GM23248 (cell line): Measurements from ENCODE around the gene NRP2. TPM values are rescaled to one million over a fixed set of nuclear protein-coding genes. Genes with fewer than 3 reads are reported as not detected.

Experiments used
- DNase-seq: peaks from one replicate; pipeline ENCODE4 v3.0.0-alpha.2; 2015
- H2AFZ ChIP-seq: fragments of 200-600 bp; sonication (generic); 2 replicates; pipeline ENCODE4 v1.6.1; 2016; ENCODE audit warnings: antibody characterized with exemption
- H3F3A ChIP-seq: fragments of 200-600 bp; sonication (generic); 2 replicates; pipeline ENCODE4 v1.6.1; 2016; ENCODE audit warnings: mild to moderate bottlenecking, antibody characterized with exemption, mixed run types; ENCODE audit not compliant: insufficient read depth
- H3K27ac ChIP-seq: fragments of 200-600 bp; sonication (generic); 2 replicates; pipeline ENCODE4 v1.5.1; 2016; ENCODE audit warnings: mild to moderate bottlenecking
- H3K27me3 ChIP-seq: fragments of 200-600 bp; sonication (generic); replicated peaks from 2 replicates; pipeline ENCODE4 v1.6.1; 2016; ENCODE audit warnings: mild to moderate bottlenecking; ENCODE audit not compliant: insufficient read depth
- H3K36me3 ChIP-seq: fragments of 200-600 bp; sonication (generic); 2 replicates; pipeline ENCODE4 v1.6.1; 2016; ENCODE audit warnings: low read depth, mild to moderate bottlenecking
- H3K4me1 ChIP-seq: fragments of 200-600 bp; sonication (generic); 2 replicates; pipeline ENCODE4 v1.6.1; 2016; ENCODE audit warnings: mild to moderate bottlenecking; ENCODE audit not compliant: insufficient read depth
- H3K4me2 ChIP-seq: fragments of 200-600 bp; sonication (generic); one replicate; pipeline ENCODE4 v1.6.1; 2016; ENCODE audit warnings: mild to moderate bottlenecking; ENCODE audit not compliant: unreplicated experiment
- H3K4me3 ChIP-seq: fragments of 200-600 bp; sonication (generic); 2 replicates; pipeline ENCODE4 v1.5.1; 2016; ENCODE audit warnings: mild to moderate bottlenecking
- H3K79me2 ChIP-seq: fragments of 200-600 bp; sonication (generic); 2 replicates; pipeline ENCODE4 v1.6.1; 2016; ENCODE audit warnings: mild to moderate bottlenecking; ENCODE audit not compliant: insufficient read depth
- H3K9ac ChIP-seq: fragments of 200-600 bp; sonication (generic); 2 replicates; pipeline ENCODE4 v1.6.1; 2016; ENCODE audit warnings: mild to moderate bottlenecking
- H3K9me2 ChIP-seq: fragments of 200-600 bp; sonication (generic); 2 replicates; pipeline ENCODE4 v1.6.1; 2016; ENCODE audit warnings: mixed run types, mild to moderate bottlenecking, moderate library complexity; ENCODE audit not compliant: insufficient read depth
- H3K9me3 ChIP-seq: fragments of 200-600 bp; sonication (generic); one replicate; pipeline ENCODE4 v1.6.1; 2017; ENCODE audit warnings: low read depth
- H4K20me1 ChIP-seq: fragments of 200-600 bp; sonication (generic); 2 replicates; pipeline ENCODE4 v1.6.0; 2016; ENCODE audit not compliant: insufficient read depth
- EZH2 ChIP-seq: fragments of 200-600 bp; sonication (generic); IDR thresholded peaks from 2 replicates; pipeline ENCODE4 v1.6.1; 2018; ENCODE audit warnings: antibody characterized with exemption, mild to moderate bottlenecking; ENCODE audit not compliant: insufficient read depth, poor library complexity, severe bottlenecking
- EZH2phosphoT487 ChIP-seq: fragments of 200-600 bp; sonication (generic); IDR thresholded peaks from 2 replicates; pipeline ENCODE4 v1.6.1; 2018; ENCODE audit warnings: antibody characterized with exemption, moderate library complexity, mild to moderate bottlenecking, low read depth; ENCODE audit not compliant: insufficient read depth
- WGBS, 2 experiments: methylation state at CpG; one replicate each; pipeline ENCODE4 v1.1.6; 2015 to 2017; ENCODE audit warnings: low lambda C conversion rate in 2 of 2, low coverage in 1 of 2; ENCODE audit errors: missing lambda C conversion rate in 2 of 2; 5-methylcytosine and 5-hydroxymethylcytosine counted together
- in situ Hi-C: fragments of 300-500 bp; cut with MboI; formaldehyde crosslinking; loops from 2 replicates; pipeline ENCODE4 v1.15.0; 2020
- polyA plus RNA-seq: library from polyadenylated mRNA; unstranded; fragments of >200 nt; fragmentation: Nextera tagmentation; extraction: Ambion mirVana; gene quantifications from 2 replicates; pipeline ENCODE4 v1.2.1, GENCODE V29; 2016
- total RNA-seq: library from RNA; depleted of rRNA; stranded (reverse); fragments of >200 nt; shearing (Covaris generic); gene quantifications from 2 replicates; pipeline ENCODE4 v1.2.3, GENCODE V29; 2014

NRP2 gene
- total and polyA plus RNA-seq, 2 experiments from 2014 or later: 6.9 to 9.0 TPM

DNA sequence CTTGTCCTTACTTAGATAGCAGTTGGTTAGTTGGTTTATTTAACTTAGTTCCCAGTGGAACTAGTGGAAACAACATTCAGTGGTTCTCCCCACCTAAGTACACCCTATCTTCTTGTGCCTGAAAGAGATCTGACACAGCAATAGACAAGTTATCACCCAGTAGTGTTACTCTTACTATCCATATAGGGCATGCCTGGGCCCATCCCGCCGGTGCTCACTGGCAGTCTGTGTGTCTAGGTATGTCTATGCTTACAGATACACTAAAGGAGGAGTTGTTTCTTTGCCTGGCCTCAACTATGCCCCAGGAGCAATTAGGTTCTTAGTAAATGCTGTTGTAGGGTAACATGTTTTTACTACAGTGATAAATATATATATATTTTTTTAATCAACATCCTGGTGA is 12.0 kb upstream of the NRP2 start:
- Histone ChIP-seq H3F3A (no peaks in the 10 kb centered on the region), H3K4me1 (no peaks in the 10 kb centered on the region), H4K20me1 (no peaks in the 10 kb centered on the region), H3K79me2 (no peaks in the 10 kb centered on the region), H3K27me3 (no peaks in the 10 kb centered on the region), H3K27ac (no peak overlapping the region), H3K9me2 (no peaks in the 10 kb centered on the region), H3K4me3 (no peak overlapping the region), H2AFZ (no peak overlapping the region), H3K9ac (no peak overlapping the region), H3K36me3 (no peaks in the 10 kb centered on the region), H3K4me2 (no peak overlapping the region), H3K9me3 (no peaks in the 10 kb centered on the region)
- in situ Hi-C loops: loop anchor here (10.0 kb wide), 2 partner anchors 795 to 1345 kb away; no protein-coding TSS in a partner anchor
- WGBS, 2 experiments: 97 to 100% methylated on average over 2 of the region's 2 CpGs
- DNase-seq: no peak
- TF ChIP-seq EZH2phosphoT487 (no peak), EZH2 (no peak)

DNA sequence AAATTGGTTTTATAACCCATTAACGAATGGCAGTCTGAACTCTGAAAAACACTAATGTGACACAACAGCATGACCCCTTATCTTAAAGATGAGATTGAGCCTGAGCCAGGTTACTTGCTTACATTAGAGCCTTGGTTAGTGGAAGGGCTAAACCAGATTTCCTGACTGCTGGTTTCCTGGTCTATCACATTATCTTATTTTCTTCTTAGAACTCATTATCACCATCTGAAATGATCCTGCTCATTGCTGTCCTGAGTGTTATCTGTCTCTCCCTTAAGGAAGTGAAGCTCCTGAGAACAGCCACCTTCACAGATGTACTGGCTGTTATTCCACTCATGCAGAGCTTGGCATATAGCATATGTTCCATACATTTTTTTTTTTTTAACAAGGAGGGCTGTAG is 9.0 kb upstream of the NRP2 start:
- Histone ChIP-seq H3K4me1 (0 out of 2 replicates have a peak, but pooled peaks cover 3% of the 10 kb centered on the region), H3K4me2 (no peak overlapping the region), H3K9ac (no peak overlapping the region), H3K27me3 (no peaks in the 10 kb centered on the region), H3K4me3 (no peak overlapping the region), H2AFZ (no peak overlapping the region), H3K79me2 (no peaks in the 10 kb centered on the region), H4K20me1 (no peaks in the 10 kb centered on the region), H3F3A (no peaks in the 10 kb centered on the region), H3K9me2 (no peaks in the 10 kb centered on the region), H3K36me3 (no peaks in the 10 kb centered on the region), H3K9me3 (no peaks in the 10 kb centered on the region), H3K27ac (no peak overlapping the region)
- 89 to 90% methylated on average over 1 of the region's 1 CpG for WGBS, 2 experiments
- DNase-seq: no peak
- in situ Hi-C loops: loop anchor here (10.0 kb wide), 2 partner anchors 799 to 1349 kb away; no protein-coding TSS in a partner anchor
- no peak for TF ChIP-seq EZH2
- TF ChIP-seq EZH2phosphoT487: no peak

DNA sequence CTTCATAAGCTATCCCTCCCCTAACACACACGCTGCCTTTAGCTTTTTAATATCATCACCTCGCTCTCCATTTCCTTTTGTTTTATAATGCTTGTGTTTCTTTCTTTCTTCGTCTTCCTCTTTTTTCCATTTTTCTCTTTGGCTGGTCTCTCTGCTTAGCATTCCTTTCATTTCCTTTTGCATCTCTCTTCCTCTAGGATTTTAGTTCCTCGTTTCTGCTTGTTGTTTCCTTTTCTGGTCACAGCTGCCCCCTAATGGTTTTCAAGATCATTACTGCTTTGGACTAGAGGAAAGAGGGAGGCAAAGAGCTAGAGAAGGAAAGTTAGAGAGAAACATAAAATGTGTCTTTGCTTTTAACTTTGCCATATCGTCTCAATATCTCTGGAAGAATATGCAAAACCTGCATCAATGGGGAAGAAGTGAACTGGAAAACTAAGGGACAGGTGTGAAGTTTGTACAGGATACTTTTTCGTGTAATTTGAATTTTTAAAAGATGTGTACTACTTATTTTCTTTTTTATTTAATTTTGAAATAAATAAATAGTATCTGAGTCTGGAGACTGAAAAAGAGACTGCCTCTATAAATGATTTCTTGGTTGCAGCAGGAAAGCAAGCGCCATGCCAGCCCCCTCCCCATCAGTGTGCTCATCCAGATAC is 6.3 kb upstream of the NRP2 start:
- Histone ChIP-seq H3K79me2 (no peaks in the 10 kb centered on the region), H2AFZ (peak overlapping the region; percentile 89), H3K9me3 (no peaks in the 10 kb centered on the region), H4K20me1 (no peaks in the 10 kb centered on the region), H3K4me2 (peak overlapping the region; percentile 77), H3K36me3 (no peaks in the 10 kb centered on the region), H3K27me3 (no peaks in the 10 kb centered on the region), H3K4me3 (peak overlapping the region; percentile 51), H3K9me2 (no peaks in the 10 kb centered on the region), H3F3A (no peaks in the 10 kb centered on the region; the same call in 1 of the 2 replicates), H3K9ac (no peak overlapping the region), H3K4me1 (0 out of 2 replicates have a peak, but pooled peaks cover 8% of the 10 kb centered on the region), H3K27ac (no peak overlapping the region)
- WGBS, 2 experiments: 27 to 31% methylated on average over 7 of the region's 7 CpGs
- DNase-seq: peak; percentile 77
- in situ Hi-C loops: loop anchor here (10.0 kb wide), 2 partner anchors 801 to 1351 kb away; no protein-coding TSS in a partner anchor
- TF ChIP-seq EZH2 (no peak), EZH2phosphoT487 (no peak)

DNA sequence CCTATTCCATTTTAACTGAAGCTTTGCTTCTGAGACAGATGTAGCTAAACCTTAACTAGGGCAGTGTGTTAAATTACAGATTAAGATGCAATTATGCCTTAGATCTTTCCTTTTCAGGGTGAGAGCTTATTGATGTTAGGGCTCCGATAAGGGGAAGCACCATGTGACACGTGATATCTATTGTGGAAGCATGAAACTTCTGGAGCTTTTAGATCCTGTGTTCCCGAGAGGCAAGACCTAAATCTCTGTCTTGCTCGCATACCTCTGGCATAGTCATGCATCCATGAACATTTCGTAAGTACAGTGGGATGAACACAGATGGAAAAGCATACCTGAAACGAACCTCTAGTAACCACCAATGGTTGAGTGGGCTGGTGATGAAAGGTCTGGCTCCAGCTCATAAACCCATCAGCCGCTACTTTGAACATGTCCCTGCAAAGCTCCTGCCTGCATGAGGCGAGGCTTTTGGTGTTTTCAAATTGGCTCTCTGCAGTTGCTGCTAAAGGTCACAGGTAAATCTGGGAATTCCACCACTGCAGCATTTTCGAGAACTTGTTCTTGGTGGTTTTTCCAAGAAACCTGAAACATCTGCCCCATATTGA is 3.7 kb upstream of the NRP2 start:
- H3K27ac ChIP-seq: no peak overlapping the region
- no peak for DNase-seq
- no peaks in the 10 kb centered on the region for H3K79me2 ChIP-seq
- 90 to 92% methylated on average over 9 of the region's 9 CpGs for WGBS, 2 experiments
- H3K36me3 ChIP-seq: no peaks in the 10 kb centered on the region
- TF ChIP-seq EZH2phosphoT487: no peak
- no peak for TF ChIP-seq EZH2
- H3K4me3 ChIP-seq: no peak overlapping the region
- no peaks in the 10 kb centered on the region for H4K20me1 ChIP-seq
- H3K4me2 ChIP-seq: no peak overlapping the region
- H2AFZ ChIP-seq: no peak overlapping the region
- no peaks in the 10 kb centered on the region for H3K27me3 ChIP-seq
- H3K9ac ChIP-seq: no peak overlapping the region
- H3K9me3 ChIP-seq: no peaks in the 10 kb centered on the region
- peaks cover 9% of the 10 kb centered on the region for H3F3A ChIP-seq
- peaks cover 21% of the 10 kb centered on the region for H3K4me1 ChIP-seq
- in situ Hi-C loops: loop anchor here (10.0 kb wide), 2 partner anchors 804 to 1354 kb away; no protein-coding TSS in a partner anchor
- no peaks in the 10 kb centered on the region for H3K9me2 ChIP-seq
